ENCODE measurements around the gene EPN2. TPM values are rescaled to one million over a fixed set of nuclear protein-coding genes. Genes with fewer than 3 reads are reported as not detected.

The EPN2 gene
- total RNA-seq, 2 experiments from 2014 or later: 11.9 to 12.3 TPM

GRCh38 chr17:19301274-19301951, 64.2 kb downstream of the EPN2 start:
- DNase-seq (no peak), ATAC-seq (ENCODE audit: poor library complexity) (no peak)
- H3K4me3 Mint-ChIP-seq: no peak overlapping the region
- H3K4me1 Mint-ChIP-seq (ENCODE audit: low read depth): peaks cover 13% of the 10 kb centered on the region
- CTCF ChIA-PET: no interaction called here
- intact Hi-C loops (cut with DNase I, micrococcal nuclease): no loop called here
- Histone ChIP-seq H3K4me3 (ENCODE audit: low read length) (no peak overlapping the region), H3K27ac (ENCODE audit: low read depth in 1 of 2, low read length in 2 of 2) (no peak overlapping the region), H3K36me3 (ENCODE audit: insufficient read depth, low read length) (no peaks in the 10 kb centered on the region), H3K9me3 (ENCODE audit: control insufficient read depth in 1 of 2, insufficient read depth in 1 of 2, low read length in 2 of 2) (no peaks in the 10 kb centered on the region), H3K4me1 (ENCODE audit: insufficient read depth, low read length) (peaks cover 21% of the 10 kb centered on the region), H3K27me3 (ENCODE audit: control insufficient read depth in 1 of 2, insufficient read depth in 2 of 2, low read length in 2 of 2) (peaks cover 0 to 7% of the 10 kb centered on the region in 2 experiments)
- H3K27me3 Mint-ChIP-seq: peaks cover 17% of the 10 kb centered on the region
- TF ChIP-seq, protein P1, sequence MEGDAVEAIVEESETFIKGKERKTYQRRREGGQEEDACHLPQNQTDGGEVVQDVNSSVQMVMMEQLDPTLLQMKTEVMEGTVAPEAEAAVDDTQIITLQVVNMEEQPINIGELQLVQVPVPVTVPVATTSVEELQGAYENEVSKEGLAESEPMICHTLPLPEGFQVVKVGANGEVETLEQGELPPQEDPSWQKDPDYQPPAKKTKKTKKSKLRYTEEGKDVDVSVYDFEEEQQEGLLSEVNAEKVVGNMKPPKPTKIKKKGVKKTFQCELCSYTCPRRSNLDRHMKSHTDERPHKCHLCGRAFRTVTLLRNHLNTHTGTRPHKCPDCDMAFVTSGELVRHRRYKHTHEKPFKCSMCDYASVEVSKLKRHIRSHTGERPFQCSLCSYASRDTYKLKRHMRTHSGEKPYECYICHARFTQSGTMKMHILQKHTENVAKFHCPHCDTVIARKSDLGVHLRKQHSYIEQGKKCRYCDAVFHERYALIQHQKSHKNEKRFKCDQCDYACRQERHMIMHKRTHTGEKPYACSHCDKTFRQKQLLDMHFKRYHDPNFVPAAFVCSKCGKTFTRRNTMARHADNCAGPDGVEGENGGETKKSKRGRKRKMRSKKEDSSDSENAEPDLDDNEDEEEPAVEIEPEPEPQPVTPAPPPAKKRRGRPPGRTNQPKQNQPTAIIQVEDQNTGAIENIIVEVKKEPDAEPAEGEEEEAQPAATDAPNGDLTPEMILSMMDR (IDR thresholded peaks at IDR 0.05): no peak
- H3K27ac Mint-ChIP-seq: no peak overlapping the region
- POLR2A ChIA-PET: no interaction called here
- no peaks in the 10 kb centered on the region for H3K36me3 Mint-ChIP-seq (ENCODE audit: low read depth)
- H3K9me3 Mint-ChIP-seq: no peaks in the 10 kb centered on the region

DNA sequence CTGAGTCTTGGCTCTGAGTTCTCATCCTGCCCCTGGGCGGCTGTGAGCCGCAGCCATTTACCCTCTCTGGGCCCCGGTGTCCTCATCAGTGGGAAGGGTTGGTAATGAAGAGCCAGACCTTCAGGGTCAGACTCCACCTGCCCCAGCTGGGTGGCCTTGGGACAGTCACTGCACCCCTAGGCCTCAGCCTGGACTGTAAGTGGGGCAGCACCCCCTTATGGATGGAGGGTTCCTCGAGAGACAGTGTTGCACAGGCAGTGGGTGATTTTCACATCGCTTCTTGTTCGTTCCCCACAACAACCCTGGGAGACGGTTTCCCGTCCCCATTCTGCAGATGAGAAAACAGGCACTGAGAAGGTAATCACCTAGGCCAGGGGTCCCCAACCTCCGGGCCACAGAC, 64.8 kb downstream of the EPN2 start:
- no peak for DNase-seq
- Histone ChIP-seq H3K27me3 (ENCODE audit: control insufficient read depth in 1 of 2, insufficient read depth in 2 of 2, low read length in 2 of 2) (peaks cover 0 to 7% of the 10 kb centered on the region in 2 experiments), H3K4me1 (ENCODE audit: insufficient read depth, low read length) (peaks cover 26% of the 10 kb centered on the region), H3K27ac (ENCODE audit: low read depth in 1 of 2, low read length in 2 of 2) (no peak overlapping the region), H3K4me3 (ENCODE audit: low read length) (no peak overlapping the region), H3K9me3 (ENCODE audit: control insufficient read depth in 1 of 2, insufficient read depth in 1 of 2, low read length in 2 of 2) (no peaks in the 10 kb centered on the region), H3K36me3 (ENCODE audit: insufficient read depth, low read length) (no peaks in the 10 kb centered on the region)
- peaks cover 19% of the 10 kb centered on the region for H3K4me1 Mint-ChIP-seq (ENCODE audit: low read depth)
- H3K36me3 Mint-ChIP-seq (ENCODE audit: low read depth): no peaks in the 10 kb centered on the region
- POLR2A ChIA-PET: no interaction called here
- no peak overlapping the region for H3K27ac Mint-ChIP-seq
- H3K27me3 Mint-ChIP-seq: peaks cover 23% of the 10 kb centered on the region
- H3K4me3 Mint-ChIP-seq: no peak overlapping the region
- ATAC-seq (ENCODE audit: poor library complexity): no peak
- TF ChIP-seq, protein P1 (IDR thresholded peaks at IDR 0.05): no peak
- intact Hi-C loops (cut with DNase I, micrococcal nuclease): no loop called here
- no peaks in the 10 kb centered on the region for H3K9me3 Mint-ChIP-seq
- CTCF ChIA-PET: no interaction called here

DNA sequence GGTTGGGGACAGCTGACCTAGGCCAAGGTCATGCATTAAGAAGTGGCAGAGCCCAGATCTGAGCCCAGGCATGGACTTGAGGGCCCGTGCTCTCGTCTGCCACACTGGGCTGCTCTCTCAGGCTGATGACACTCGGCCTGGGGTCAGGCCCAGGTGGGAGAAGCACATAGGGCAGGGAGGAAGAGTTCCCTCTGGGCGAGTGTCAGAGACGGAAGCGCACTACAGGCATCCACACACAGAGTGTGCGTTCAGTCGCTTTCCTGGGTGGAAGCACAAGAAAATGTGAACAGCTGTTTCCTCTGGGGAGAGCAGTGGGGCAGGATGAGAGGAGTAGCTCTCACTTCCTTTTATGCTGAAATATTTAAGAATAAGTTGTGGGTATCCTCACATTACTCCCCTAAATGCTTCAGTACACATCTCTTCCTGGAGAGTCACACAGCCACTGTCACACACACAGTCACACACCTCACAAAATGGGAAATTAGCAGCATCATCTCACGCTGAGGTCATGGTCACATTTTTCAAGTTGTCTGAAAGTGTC, 65.7 kb downstream of the EPN2 start:
- H3K4me1 ChIP-seq (ENCODE audit: insufficient read depth, low read length): peaks cover 26% of the 10 kb centered on the region
- no peak for ATAC-seq (ENCODE audit: poor library complexity)
- H3K36me3 Mint-ChIP-seq (ENCODE audit: low read depth): no peaks in the 10 kb centered on the region
- H3K27me3 Mint-ChIP-seq: peaks cover 28% of the 10 kb centered on the region
- TF ChIP-seq, protein P1 (IDR thresholded peaks at IDR 0.05): no peak
- ChIA-PET POLR2A (no interaction called here), CTCF (no interaction called here)
- no peak overlapping the region for H3K27ac ChIP-seq (ENCODE audit: low read depth in 1 of 2, low read length in 2 of 2)
- no peaks in the 10 kb centered on the region for H3K9me3 ChIP-seq (ENCODE audit: control insufficient read depth in 1 of 2, insufficient read depth in 1 of 2, low read length in 2 of 2)
- no peak overlapping the region for H3K27ac Mint-ChIP-seq
- peaks cover 23% of the 10 kb centered on the region for H3K4me1 Mint-ChIP-seq (ENCODE audit: low read depth)
- no peak overlapping the region for H3K4me3 Mint-ChIP-seq
- H3K36me3 ChIP-seq (ENCODE audit: insufficient read depth, low read length): no peaks in the 10 kb centered on the region
- peaks cover 6 to 13% of the 10 kb centered on the region in 2 experiments for H3K27me3 ChIP-seq (ENCODE audit: control insufficient read depth in 1 of 2, insufficient read depth in 2 of 2, low read length in 2 of 2)
- no peaks in the 10 kb centered on the region for H3K9me3 Mint-ChIP-seq
- intact Hi-C loops (cut with DNase I, micrococcal nuclease): no loop called here
- H3K4me3 ChIP-seq (ENCODE audit: low read length): no peak overlapping the region
- DNase-seq: peak in 2 of 14 experiments; percentile 36 to 44
